ENCODE data around the gene TEK.
"Not testable (repeated sequence)": the region's sequence is repeated elsewhere in the genome, so short reads cannot be mapped to it uniquely, and the experiment has no call there.

The TEK gene

GRCh38 chr9:27205198-27205597 lies 96.2 kb downstream of the TEK start:
- no peak for DNase-seq (ENCODE audit: extremely low spot score, insufficient read length, low read depth)
- FAIRE-seq, result no peak

GRCh38 chr9:27206041-27206440 lies 97.0 kb downstream of the TEK start:
- no peak for DNase-seq (ENCODE audit: extremely low spot score, insufficient read length, low read depth)

GRCh38 chr9:27209034-27209433 lies 100.0 kb downstream of the TEK start:
- FAIRE-seq (no peak), DNase-seq (ENCODE audit: extremely low spot score, insufficient read length, low read depth) (no peak)

More at GRCh38 chr9:27206041-27206440, 97.0 kb downstream of the TEK start:
- no peak for FAIRE-seq

GRCh38 chr9:27210588-27210987 lies 101.6 kb downstream of the TEK start:
- FAIRE-seq, result no peak
- DNase-seq (ENCODE audit: extremely low spot score, insufficient read length, low read depth), result no peak

- FAIRE-seq (no peak), DNase-seq (ENCODE audit: extremely low spot score, insufficient read length, low read depth) (no peak)
These were observed 103.2 kb downstream of the TEK start for GRCh38 chr9:27212191-27212590.

- no peak for FAIRE-seq
These were observed 103.6 kb downstream of the TEK start for GRCh38 chr9:27212621-27213020.

GRCh38 chr9:27227192-27227591 lies 118.2 kb downstream of the TEK start:
- no peak for FAIRE-seq
- no peak for DNase-seq (ENCODE audit: extremely low spot score, insufficient read length, low read depth)

More at GRCh38 chr9:27212621-27213020, 103.6 kb downstream of the TEK start:
- no peak for DNase-seq (ENCODE audit: extremely low spot score, insufficient read length, low read depth)

- DNase-seq (ENCODE audit: extremely low spot score, insufficient read length, low read depth); FAIRE-seq: not testable (repeated sequence)
These were observed 130.6 kb downstream of the TEK start for GRCh38 chr9:27239648-27240047.

- FAIRE-seq (peak; percentile 67), DNase-seq (ENCODE audit: extremely low spot score, insufficient read length, low read depth) (no peak)
These were observed 138.7 kb downstream of the TEK start for GRCh38 chr9:27247756-27248155.

- DNase-seq (ENCODE audit: extremely low spot score, insufficient read length, low read depth), result no peak
These were observed 139.7 kb downstream of the TEK start for GRCh38 chr9:27248702-27249101.

GRCh38 chr9:27258662-27259061 lies 149.6 kb downstream of the TEK start:
- FAIRE-seq, result no peak
- no peak for DNase-seq (ENCODE audit: extremely low spot score, insufficient read length, low read depth)

More at GRCh38 chr9:27248702-27249101, 139.7 kb downstream of the TEK start:
- no peak for FAIRE-seq

GRCh38 chr9:27260789-27261516 lies 151.9 kb downstream of the TEK start:
- DNase-seq (ENCODE audit: extremely low spot score, insufficient read length, low read depth) (no peak), FAIRE-seq (no peak)

- FAIRE-seq (no peak), DNase-seq (ENCODE audit: extremely low spot score, insufficient read length, low read depth) (no peak)
These were observed 152.6 kb downstream of the TEK start for GRCh38 chr9:27261517-27262211.

- FAIRE-seq, result peak; percentile 12
- DNase-seq (ENCODE audit: extremely low spot score, insufficient read length, low read depth), result no peak
These were observed 163.1 kb downstream of the TEK start for GRCh38 chr9:27272103-27272502.

- FAIRE-seq (no peak), DNase-seq (ENCODE audit: extremely low spot score, insufficient read length, low read depth) (no peak)
These were observed 164.2 kb downstream of the TEK start for GRCh38 chr9:27273186-27273585.

- FAIRE-seq (peak; percentile 81), DNase-seq (ENCODE audit: extremely low spot score, insufficient read length, low read depth) (peak; percentile 25)
These were observed 167.4 kb downstream of the TEK start for GRCh38 chr9:27276193-27277030.

GRCh38 chr9:27278374-27278773 lies 169.3 kb downstream of the TEK start:
- no peak for DNase-seq (ENCODE audit: extremely low spot score, insufficient read length, low read depth)
- no peak for FAIRE-seq

- FAIRE-seq (no peak), DNase-seq (ENCODE audit: extremely low spot score, insufficient read length, low read depth) (no peak)
These were observed 170.6 kb downstream of the TEK start for GRCh38 chr9:27279611-27280010.

Data from GM18507 (cell line).